Thyroid gland (tissue), 4 donors: Measurements from ENCODE around the gene RAE1.
"Not testable (repeated sequence)": the region's sequence is repeated elsewhere in the genome, so short reads cannot be mapped to it uniquely, and the experiment has no call there.

ENCODE experiments used
- CTCF ChIP-seq, 6 experiments: fragments of 200-600 bp in 3 of 6; fragments of 450-650 bp in 3 of 6; sonication (generic) in 3 of 6; IDR thresholded peaks; one replicate each; pipeline ENCODE4 v1.5.1; 2016 to 2019; ENCODE audit warnings: antibody characterized with exemption in 6 of 6, mild to moderate bottlenecking in 2 of 6, inconsistent platforms in 1 of 6, moderate library complexity in 1 of 6
- POLR2A ChIP-seq, 2 donors: fragments of 450-650 bp; IDR thresholded peaks; one replicate each; pipeline ENCODE4 v1.6.1; 2017; ENCODE audit warnings: antibody characterized with exemption in 2 of 2, mild to moderate bottlenecking in 2 of 2, moderate library complexity in 1 of 2

GRCh38 chr20:57348200-57348921 lies 2.7 kb upstream of the RAE1 start:
- not testable (repeated sequence) for TF ChIP-seq CTCF, POLR2A (IDR thresholded peaks at IDR 0.05)
